ENCODE data around the gene NOXO1.

The NOXO1 gene

DNA sequence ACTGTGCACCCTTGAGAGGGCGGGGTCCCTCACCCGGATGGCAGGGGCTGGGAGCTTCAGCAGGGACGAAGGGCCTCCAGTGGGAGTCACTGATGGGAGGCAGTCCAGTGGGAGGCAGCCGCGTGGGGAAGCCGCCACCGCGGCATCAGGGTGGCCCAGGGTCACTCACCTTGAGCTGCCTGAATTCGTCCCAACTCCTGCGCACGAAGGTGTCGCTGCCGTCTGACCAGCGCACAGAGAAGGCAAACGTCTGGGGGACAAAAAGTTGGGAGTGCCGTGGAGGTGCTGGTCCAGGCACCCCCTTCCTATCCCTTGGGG is 540 bp downstream of the NOXO1 start:
- no peak for TF ChIP-seq EZH2phosphoT487 (conservative IDR thresholded peaks at IDR 0.05; ENCODE audit: low read length)
- TF ChIP-seq, protein P1, sequence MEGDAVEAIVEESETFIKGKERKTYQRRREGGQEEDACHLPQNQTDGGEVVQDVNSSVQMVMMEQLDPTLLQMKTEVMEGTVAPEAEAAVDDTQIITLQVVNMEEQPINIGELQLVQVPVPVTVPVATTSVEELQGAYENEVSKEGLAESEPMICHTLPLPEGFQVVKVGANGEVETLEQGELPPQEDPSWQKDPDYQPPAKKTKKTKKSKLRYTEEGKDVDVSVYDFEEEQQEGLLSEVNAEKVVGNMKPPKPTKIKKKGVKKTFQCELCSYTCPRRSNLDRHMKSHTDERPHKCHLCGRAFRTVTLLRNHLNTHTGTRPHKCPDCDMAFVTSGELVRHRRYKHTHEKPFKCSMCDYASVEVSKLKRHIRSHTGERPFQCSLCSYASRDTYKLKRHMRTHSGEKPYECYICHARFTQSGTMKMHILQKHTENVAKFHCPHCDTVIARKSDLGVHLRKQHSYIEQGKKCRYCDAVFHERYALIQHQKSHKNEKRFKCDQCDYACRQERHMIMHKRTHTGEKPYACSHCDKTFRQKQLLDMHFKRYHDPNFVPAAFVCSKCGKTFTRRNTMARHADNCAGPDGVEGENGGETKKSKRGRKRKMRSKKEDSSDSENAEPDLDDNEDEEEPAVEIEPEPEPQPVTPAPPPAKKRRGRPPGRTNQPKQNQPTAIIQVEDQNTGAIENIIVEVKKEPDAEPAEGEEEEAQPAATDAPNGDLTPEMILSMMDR (IDR thresholded peaks at IDR 0.05; ENCODE audit: insufficient read depth, low read length, poor library complexity, severe bottlenecking) = no peak
- no peaks in the 10 kb centered on the region for H3K36me3 ChIP-seq (ENCODE audit: low read length)
- H3F3A ChIP-seq (ENCODE audit: insufficient read depth) = no peaks in the 10 kb centered on the region
- no peak overlapping the region for H3K9ac ChIP-seq (ENCODE audit: low read length)
- no peak overlapping the region for H3K4me2 ChIP-seq (ENCODE audit: low read depth, low read length, poor library complexity, severe bottlenecking)
- H4K20me1 ChIP-seq (ENCODE audit: low read depth, low read length) = no peaks in the 10 kb centered on the region
- H3K4me3 ChIP-seq (ENCODE audit: insufficient read depth, low read length, poor library complexity, severe bottlenecking) = no peak overlapping the region
- no peaks in the 10 kb centered on the region for H3K9me3 ChIP-seq (ENCODE audit: insufficient read depth, low read length)
- H3K27ac ChIP-seq (ENCODE audit: low read depth, low read length) = no peak overlapping the region
- H2AFZ ChIP-seq (ENCODE audit: low read depth, low read length, severe bottlenecking) = no peak overlapping the region
- H3K27me3 ChIP-seq (ENCODE audit: low read length) = no peaks in the 10 kb centered on the region
- H3K79me2 ChIP-seq (ENCODE audit: insufficient read depth, low read length) = no peaks in the 10 kb centered on the region
- no peaks in the 10 kb centered on the region for H3K9me2 ChIP-seq (replicated peaks; ENCODE audit: insufficient read depth, low read length)

DNA sequence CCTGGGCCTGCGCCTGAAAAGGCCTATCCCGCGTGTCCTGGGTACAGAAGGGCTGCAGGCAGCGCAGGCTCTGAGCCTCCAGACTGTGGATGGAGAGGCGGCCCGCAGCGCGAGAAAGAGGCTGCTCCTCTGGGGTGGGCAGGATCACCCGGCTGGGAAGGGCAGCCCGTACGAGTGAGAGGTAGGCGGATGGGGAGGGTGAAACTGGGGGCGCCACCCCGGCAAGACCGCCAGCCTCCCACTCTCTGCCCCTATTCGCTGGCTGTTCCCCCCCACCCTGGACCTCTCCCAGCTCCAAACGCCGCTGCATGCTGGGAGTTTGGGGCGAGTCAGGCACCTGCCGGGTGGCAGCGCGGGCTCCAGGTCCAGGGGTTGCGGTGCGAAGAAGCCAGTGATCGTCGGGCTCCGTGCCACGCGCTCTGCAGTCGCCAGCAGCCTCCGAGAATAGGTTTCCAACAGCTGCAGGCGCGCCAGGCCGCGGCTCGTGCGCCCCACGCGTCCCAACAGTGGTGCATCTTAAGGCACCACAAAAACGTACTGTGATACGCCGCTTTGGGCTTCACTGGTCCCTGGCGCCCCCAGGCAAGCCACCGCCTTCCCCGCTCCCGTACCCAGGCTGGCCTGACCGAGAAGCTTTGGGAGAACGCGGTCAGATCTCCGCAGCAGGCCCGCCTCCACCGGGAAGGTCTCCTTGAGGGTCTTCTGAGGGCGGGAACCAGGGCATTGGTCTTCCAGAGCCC is 1.1 kb downstream of the NOXO1 start:
- no peak overlapping the region for H3K4me2 ChIP-seq (ENCODE audit: low read depth, low read length, poor library complexity, severe bottlenecking)
- no peak overlapping the region for H3K4me3 ChIP-seq (ENCODE audit: insufficient read depth, low read length, poor library complexity, severe bottlenecking)
- no peak overlapping the region for H3K27ac ChIP-seq (ENCODE audit: low read depth, low read length)
- H4K20me1 ChIP-seq (ENCODE audit: low read depth, low read length) = no peaks in the 10 kb centered on the region
- H3K36me3 ChIP-seq (ENCODE audit: low read length) = no peaks in the 10 kb centered on the region
- no peaks in the 10 kb centered on the region for H3K9me3 ChIP-seq (ENCODE audit: insufficient read depth, low read length)
- TF ChIP-seq, protein P1 (IDR thresholded peaks at IDR 0.05; ENCODE audit: insufficient read depth, low read length, poor library complexity, severe bottlenecking) = no peak
- no peak for TF ChIP-seq EZH2phosphoT487 (conservative IDR thresholded peaks at IDR 0.05; ENCODE audit: low read length)
- H3F3A ChIP-seq (ENCODE audit: insufficient read depth) = no peaks in the 10 kb centered on the region
- no peak overlapping the region for H2AFZ ChIP-seq (ENCODE audit: low read depth, low read length, severe bottlenecking)
- no peaks in the 10 kb centered on the region for H3K9me2 ChIP-seq (replicated peaks; ENCODE audit: insufficient read depth, low read length)
- H3K79me2 ChIP-seq (ENCODE audit: insufficient read depth, low read length) = no peaks in the 10 kb centered on the region
- no peaks in the 10 kb centered on the region for H3K27me3 ChIP-seq (ENCODE audit: low read length)
- no peak overlapping the region for H3K9ac ChIP-seq (ENCODE audit: low read length)

DNA sequence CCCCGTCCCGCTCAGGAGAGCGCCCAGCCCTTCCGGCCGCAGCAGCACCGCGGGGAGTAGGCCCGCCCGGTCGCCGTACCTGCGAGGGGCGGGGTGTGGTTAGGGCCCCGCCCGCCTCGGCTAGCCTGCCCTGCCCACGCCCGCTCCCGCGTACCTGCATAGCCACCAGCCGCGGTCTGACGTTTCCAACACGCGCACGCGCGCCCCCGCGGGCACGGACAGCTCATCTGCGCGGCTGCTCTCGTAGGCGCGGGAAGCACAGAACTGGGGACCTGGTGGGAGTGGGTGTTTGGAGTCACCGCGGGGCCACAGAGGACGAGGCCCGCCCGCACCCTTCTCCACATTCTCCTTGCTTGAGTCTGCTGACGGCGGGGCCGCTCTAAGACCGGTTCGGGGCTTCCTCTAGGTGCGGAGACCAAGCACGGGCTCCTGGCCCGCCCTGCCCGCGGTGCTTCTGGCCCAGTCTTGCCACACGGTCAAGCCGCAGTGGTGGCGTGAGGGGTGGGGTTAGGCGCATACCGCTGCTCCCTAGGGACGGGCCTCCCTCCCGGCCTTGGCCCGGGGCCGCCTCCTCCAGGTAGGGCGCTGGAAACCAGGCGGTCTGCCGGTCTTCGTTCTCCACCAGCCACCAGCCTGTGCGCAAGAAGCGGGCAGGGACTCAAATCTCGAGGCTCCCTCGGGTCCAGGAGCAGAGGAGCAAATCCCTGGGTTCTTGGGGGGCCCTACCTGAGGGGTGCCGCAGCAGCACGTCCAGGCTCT is 1.8 kb downstream of the NOXO1 start:
- Histone ChIP-seq H3K4me2 (ENCODE audit: low read depth, low read length, poor library complexity, severe bottlenecking) (no peak overlapping the region), H3K9me2 (replicated peaks; ENCODE audit: insufficient read depth, low read length) (no peaks in the 10 kb centered on the region), H4K20me1 (ENCODE audit: low read depth, low read length) (no peaks in the 10 kb centered on the region), H2AFZ (ENCODE audit: low read depth, low read length, severe bottlenecking) (no peak overlapping the region), H3K27ac (ENCODE audit: low read depth, low read length) (no peak overlapping the region), H3K9me3 (ENCODE audit: insufficient read depth, low read length) (no peaks in the 10 kb centered on the region), H3K4me3 (ENCODE audit: insufficient read depth, low read length, poor library complexity, severe bottlenecking) (no peak overlapping the region), H3F3A (ENCODE audit: insufficient read depth) (no peaks in the 10 kb centered on the region), H3K36me3 (ENCODE audit: low read length) (no peaks in the 10 kb centered on the region), H3K79me2 (ENCODE audit: insufficient read depth, low read length) (no peaks in the 10 kb centered on the region), H3K27me3 (ENCODE audit: low read length) (no peaks in the 10 kb centered on the region), H3K9ac (ENCODE audit: low read length) (no peak overlapping the region)
- no peak for TF ChIP-seq EZH2phosphoT487 (conservative IDR thresholded peaks at IDR 0.05; ENCODE audit: low read length)
- TF ChIP-seq, protein P1 (IDR thresholded peaks at IDR 0.05; ENCODE audit: insufficient read depth, low read length, poor library complexity, severe bottlenecking) = no peak
